A549 (cell line): ENCODE results near the gene TSPAN3.

ENCODE experiments used
- EP300 ChIP-seq, 2 experiments: fragments of >200 bp; sonication (Bioruptor Twin); formaldehyde crosslinking; IDR thresholded peaks; 2 replicates in 1 of 2; 3 replicates in 1 of 2; pipeline ENCODE4 v1.6.1; 2016 to 2017
- KDM1A ChIP-seq: fragments of 200-600 bp; sonication (generic); IDR thresholded peaks from 2 replicates; pipeline ENCODE4 v1.6.1; 2016; ENCODE audit warnings: low read depth, mild to moderate bottlenecking
- MAFK ChIP-seq: fragments of 450-650 bp; IDR thresholded peaks from 2 replicates; pipeline ENCODE4 v1.6.1; 2014; ENCODE audit not compliant: partially characterized antibody
- PHF8 ChIP-seq: fragments of 200-600 bp; sonication (generic); IDR thresholded peaks from 2 replicates; pipeline ENCODE4 v1.6.1; 2016; ENCODE audit warnings: low read depth, mild to moderate bottlenecking, antibody characterized with exemption, moderate library complexity, borderline replicate concordance
- POLR2A ChIP-seq: IDR thresholded peaks from 2 replicates; pipeline ENCODE4 v1.6.1; 2012; ENCODE audit warnings: mild to moderate bottlenecking, low read length
- POLR2AphosphoS2 ChIP-seq: conservative IDR thresholded peaks from 2 replicates; pipeline ENCODE4 v1.6.1; 2012; ENCODE audit warnings: low read length, improper control_type of control experiment, inconsistent platforms
- RAD21 ChIP-seq, 2 experiments: fragments of >200 bp in 1 of 2; sonication (Bioruptor Twin) in 1 of 2; formaldehyde crosslinking in 1 of 2; IDR thresholded peaks in 1 of 2; conservative IDR thresholded peaks in 1 of 2; 2 replicates in 1 of 2; 3 replicates in 1 of 2; pipeline ENCODE4 v1.6.1; 2012 to 2018; ENCODE audit warnings: inconsistent platforms in 1 of 2
- RCOR1 ChIP-seq: fragments of 150-350 bp; IDR thresholded peaks from 2 replicates; pipeline ENCODE4 v1.6.1; 2014; ENCODE audit warnings: antibody characterized with exemption, low read length, low read depth
- SMC3 ChIP-seq: fragments of >200 bp; sonication (Bioruptor Twin); formaldehyde crosslinking; IDR thresholded peaks from 3 replicates; pipeline ENCODE4 v1.6.1; 2018; ENCODE audit warnings: inconsistent platforms
- SREBF2 ChIP-seq: fragments of 450-650 bp; IDR thresholded peaks from 2 replicates; pipeline ENCODE4 v1.6.1; 2014; ENCODE audit warnings: mild to moderate bottlenecking, moderate library complexity
- TF ChIP-seq, protein P1 (sequence below): fragments of 250-450 bp; sonication (Bioruptor Pico); IDR thresholded peaks from 2 replicates; pipeline ENCODE4 v1.5.0; 2021; ENCODE audit warnings: mild to moderate bottlenecking, moderate library complexity, borderline replicate concordance
- TF ChIP-seq, protein P2 (sequence below): fragments of >200 bp; sonication (Bioruptor Twin); formaldehyde crosslinking; IDR thresholded peaks from 3 replicates; pipeline ENCODE4 v1.5.1; 2016
- TF ChIP-seq, protein P3 (sequence below): IDR thresholded peaks from 2 replicates; pipeline ENCODE4 v1.6.1; 2012; ENCODE audit warnings: low read depth, borderline replicate concordance
- TF ChIP-seq, protein P4 (sequence below): fragments of 450-650 bp; IDR thresholded peaks from 2 replicates; pipeline ENCODE4 v1.6.1; 2014; ENCODE audit warnings: antibody characterized with exemption

DNA sequence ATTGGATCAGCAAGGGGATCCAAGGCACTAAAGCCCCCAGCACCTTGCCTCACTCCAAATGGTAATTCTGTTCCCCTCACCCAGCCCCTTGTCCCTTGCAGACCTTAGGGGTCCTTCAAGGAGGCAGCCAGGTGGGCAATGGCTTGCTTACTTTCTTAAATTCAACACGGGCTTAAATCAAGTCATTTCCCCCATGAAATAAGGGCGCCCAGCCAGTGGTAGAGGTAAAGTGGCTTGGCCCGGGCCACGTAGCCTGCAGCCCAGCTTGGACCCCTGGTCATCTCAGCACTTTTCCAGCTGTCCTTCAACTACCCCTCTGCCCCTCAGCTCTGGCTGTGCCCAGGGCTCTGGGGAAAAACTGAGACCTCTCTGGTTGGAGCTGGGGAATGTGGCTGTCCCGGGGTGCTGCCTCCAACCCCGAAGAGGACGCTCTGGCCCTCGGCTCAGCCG, 74.8 kb downstream of the TSPAN3 start:
- TF ChIP-seq, protein P1, sequence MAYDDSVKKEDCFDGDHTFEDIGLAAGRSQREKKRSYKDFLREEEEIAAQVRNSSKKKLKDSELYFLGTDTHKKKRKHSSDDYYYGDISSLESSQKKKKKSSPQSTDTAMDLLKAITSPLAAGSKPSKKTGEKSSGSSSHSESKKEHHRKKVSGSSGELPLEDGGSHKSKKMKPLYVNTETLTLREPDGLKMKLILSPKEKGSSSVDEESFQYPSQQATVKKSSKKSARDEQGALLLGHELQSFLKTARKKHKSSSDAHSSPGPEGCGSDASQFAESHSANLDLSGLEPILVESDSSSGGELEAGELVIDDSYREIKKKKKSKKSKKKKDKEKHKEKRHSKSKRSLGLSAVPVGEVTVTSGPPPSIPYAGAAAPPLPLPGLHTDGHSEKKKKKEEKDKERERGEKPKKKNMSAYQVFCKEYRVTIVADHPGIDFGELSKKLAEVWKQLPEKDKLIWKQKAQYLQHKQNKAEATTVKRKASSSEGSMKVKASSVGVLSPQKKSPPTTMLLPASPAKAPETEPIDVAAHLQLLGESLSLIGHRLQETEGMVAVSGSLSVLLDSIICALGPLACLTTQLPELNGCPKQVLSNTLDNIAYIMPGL (CRISPR knock-in tag), result no peak
- TF ChIP-seq KDM1A (no peak), POLR2A (no peak), SREBF2 (no peak), PHF8 (no peak), EP300 (IDR thresholded peaks at IDR 0.05) (no peak), RCOR1 (no peak), RAD21 (conservative IDR thresholded peaks at IDR 0.05 in 1 of 2, IDR thresholded peaks at IDR 0.05 in 1 of 2) (no peak), POLR2AphosphoS2 (no peak), MAFK (no peak), SMC3 (no peak)
- TF ChIP-seq, protein P2, sequence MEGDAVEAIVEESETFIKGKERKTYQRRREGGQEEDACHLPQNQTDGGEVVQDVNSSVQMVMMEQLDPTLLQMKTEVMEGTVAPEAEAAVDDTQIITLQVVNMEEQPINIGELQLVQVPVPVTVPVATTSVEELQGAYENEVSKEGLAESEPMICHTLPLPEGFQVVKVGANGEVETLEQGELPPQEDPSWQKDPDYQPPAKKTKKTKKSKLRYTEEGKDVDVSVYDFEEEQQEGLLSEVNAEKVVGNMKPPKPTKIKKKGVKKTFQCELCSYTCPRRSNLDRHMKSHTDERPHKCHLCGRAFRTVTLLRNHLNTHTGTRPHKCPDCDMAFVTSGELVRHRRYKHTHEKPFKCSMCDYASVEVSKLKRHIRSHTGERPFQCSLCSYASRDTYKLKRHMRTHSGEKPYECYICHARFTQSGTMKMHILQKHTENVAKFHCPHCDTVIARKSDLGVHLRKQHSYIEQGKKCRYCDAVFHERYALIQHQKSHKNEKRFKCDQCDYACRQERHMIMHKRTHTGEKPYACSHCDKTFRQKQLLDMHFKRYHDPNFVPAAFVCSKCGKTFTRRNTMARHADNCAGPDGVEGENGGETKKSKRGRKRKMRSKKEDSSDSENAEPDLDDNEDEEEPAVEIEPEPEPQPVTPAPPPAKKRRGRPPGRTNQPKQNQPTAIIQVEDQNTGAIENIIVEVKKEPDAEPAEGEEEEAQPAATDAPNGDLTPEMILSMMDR, result no peak
- TF ChIP-seq, protein P3, sequence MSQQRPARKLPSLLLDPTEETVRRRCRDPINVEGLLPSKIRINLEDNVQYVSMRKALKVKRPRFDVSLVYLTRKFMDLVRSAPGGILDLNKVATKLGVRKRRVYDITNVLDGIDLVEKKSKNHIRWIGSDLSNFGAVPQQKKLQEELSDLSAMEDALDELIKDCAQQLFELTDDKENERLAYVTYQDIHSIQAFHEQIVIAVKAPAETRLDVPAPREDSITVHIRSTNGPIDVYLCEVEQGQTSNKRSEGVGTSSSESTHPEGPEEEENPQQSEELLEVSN, result no peak
- TF ChIP-seq, protein P4, sequence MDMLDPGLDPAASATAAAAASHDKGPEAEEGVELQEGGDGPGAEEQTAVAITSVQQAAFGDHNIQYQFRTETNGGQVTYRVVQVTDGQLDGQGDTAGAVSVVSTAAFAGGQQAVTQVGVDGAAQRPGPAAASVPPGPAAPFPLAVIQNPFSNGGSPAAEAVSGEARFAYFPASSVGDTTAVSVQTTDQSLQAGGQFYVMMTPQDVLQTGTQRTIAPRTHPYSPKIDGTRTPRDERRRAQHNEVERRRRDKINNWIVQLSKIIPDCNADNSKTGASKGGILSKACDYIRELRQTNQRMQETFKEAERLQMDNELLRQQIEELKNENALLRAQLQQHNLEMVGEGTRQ, result no peak
